Fibroblast of villous mesenchyme (primary cell): ENCODE data around the gene SIM1. TPM values are rescaled to one million over a fixed set of nuclear protein-coding genes. Genes with fewer than 3 reads are reported as not detected.

Experiments
- DNase-seq: peaks from one replicate; pipeline ENCODE4 v3.0.0-alpha.2; 2010; ENCODE audit warnings: low read depth
- H3K4me3 ChIP-seq: 2 replicates; pipeline ENCODE4 v1.5.1; 2011; ENCODE audit warnings: low read depth, mild to moderate bottlenecking, low read length
- CTCF ChIP-seq: IDR thresholded peaks from 2 replicates; pipeline ENCODE4 v1.5.1; 2012; ENCODE audit warnings: low read depth, mild to moderate bottlenecking, low read length; ENCODE audit not compliant: insufficient read depth
- total RNA-seq: library from RNA; depleted of rRNA; stranded (reverse); fragments of >200 nt; gene quantifications from 2 replicates; pipeline ENCODE4 v1.2.3, GENCODE V29; 2012

The SIM1 gene
- total RNA-seq, 1 donor, result not detected

GRCh38 chr6:100420711-100421110 lies 44.0 kb downstream of the SIM1 start:
- no peak overlapping the region for H3K4me3 ChIP-seq
- no peak for TF ChIP-seq CTCF
- no peak for DNase-seq

GRCh38 chr6:100417036-100417435 lies 47.7 kb downstream of the SIM1 start:
- no peak overlapping the region for H3K4me3 ChIP-seq
- no peak for TF ChIP-seq CTCF
- DNase-seq, result no peak

GRCh38 chr6:100415768-100416167 lies 49.0 kb downstream of the SIM1 start:
- no peak for DNase-seq
- no peak for TF ChIP-seq CTCF

GRCh38 chr6:100412872-100413271 lies 51.8 kb downstream of the SIM1 start:
- H3K4me3 ChIP-seq, result no peak overlapping the region
- no peak for DNase-seq
- TF ChIP-seq CTCF, result no peak

More at GRCh38 chr6:100415768-100416167, 49.0 kb downstream of the SIM1 start:
- H3K4me3 ChIP-seq, result no peak overlapping the region

DNA sequence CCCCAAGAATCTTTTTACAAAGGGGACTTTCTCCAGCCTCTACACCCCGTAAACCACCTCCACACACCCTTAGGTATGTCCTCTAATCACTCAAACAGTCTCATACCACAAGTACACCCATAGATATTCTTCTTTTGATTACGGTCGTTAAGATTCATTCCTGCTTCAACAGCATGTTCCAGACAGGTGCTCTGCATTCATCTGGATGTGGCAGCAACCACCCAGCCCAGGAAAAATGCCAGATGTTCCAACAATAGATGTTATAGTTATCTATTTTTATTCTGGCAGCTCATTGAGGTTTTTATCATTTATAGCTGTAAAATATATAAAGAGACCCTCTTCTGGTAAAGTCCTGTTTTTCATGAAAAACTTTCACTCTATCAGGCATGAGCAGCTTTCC lies 60.7 kb downstream of the SIM1 start:
- DNase-seq, result no peak

DNA sequence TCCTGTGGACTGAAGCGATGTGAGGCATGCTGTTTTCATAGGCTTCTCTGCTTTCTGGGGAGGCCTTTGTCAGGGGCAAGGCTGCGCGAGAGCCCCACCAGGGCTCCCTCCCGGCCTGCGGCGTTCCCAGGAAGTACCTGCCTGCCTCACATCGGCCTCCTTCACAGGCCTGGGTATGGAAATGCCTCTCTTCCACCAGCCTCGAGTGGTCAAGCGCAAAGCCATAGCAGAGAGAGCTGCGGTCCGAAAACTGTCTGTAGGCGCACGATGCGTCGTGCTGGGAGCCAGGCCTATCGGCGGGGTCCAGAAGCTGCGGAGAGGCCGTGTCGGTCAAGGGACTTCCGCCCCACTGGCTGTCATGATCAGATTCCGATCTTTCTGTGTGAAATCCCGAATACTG lies 71.2 kb downstream of the SIM1 start:
- no peak for DNase-seq
- TF ChIP-seq CTCF, result no peak
- H3K4me3 ChIP-seq, result no peak overlapping the region

More for the DNA sequence above, 60.7 kb downstream of the SIM1 start:
- no peak overlapping the region for H3K4me3 ChIP-seq
- no peak for TF ChIP-seq CTCF

DNA sequence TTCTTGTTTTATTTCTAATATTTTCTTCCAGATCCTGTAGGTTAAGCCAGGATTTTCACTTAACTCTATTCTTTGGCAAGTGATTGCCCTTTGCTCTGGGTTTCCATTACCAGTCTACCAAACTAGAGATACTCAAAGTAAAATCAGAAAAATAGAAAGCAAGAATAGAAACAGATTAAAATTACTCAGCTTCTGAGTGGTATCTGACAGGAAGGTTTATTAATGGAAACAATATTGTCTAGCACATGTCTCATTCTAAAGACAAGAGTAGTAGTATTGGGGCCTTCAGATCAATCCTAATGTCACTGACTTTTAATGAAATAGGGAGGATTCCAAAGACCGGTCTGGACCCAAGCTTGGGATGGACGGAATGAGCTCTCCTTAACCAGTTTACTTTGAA lies 72.3 kb downstream of the SIM1 start:
- DNase-seq, result no peak
- H3K4me3 ChIP-seq, result no peak overlapping the region
- no peak for TF ChIP-seq CTCF
